Activated naive CD8-positive, alpha-beta T cell treated with anti-CD3 and anti-CD28 coated beads for 36 hours (primary cell): ENCODE results near the gene PLAC8L1. TPM values are rescaled to one million over a fixed set of nuclear protein-coding genes. Genes with fewer than 3 reads are reported as not detected.
"Not testable (repeated sequence)": the region's sequence is repeated elsewhere in the genome, so short reads cannot be mapped to it uniquely, and the experiment has no call there.

Experiments used
- DNase-seq: peaks from one replicate; pipeline ENCODE4 v3.0.0; 2021
- H3K27ac Mint-ChIP-seq: one replicate; pipeline ENCODE4 v1.8.0; 2022; ENCODE audit warnings: mild to moderate bottlenecking, moderate library complexity, mixed read lengths
- H3K27me3 Mint-ChIP-seq: one replicate; pipeline ENCODE4 v1.8.0; 2022; ENCODE audit warnings: mild to moderate bottlenecking, mixed read lengths
- H3K36me3 Mint-ChIP-seq: one replicate; pipeline ENCODE4 v1.8.0; 2021; ENCODE audit warnings: mild to moderate bottlenecking, mixed read lengths
- H3K4me1 Mint-ChIP-seq: one replicate; pipeline ENCODE4 v1.8.0; 2021; ENCODE audit warnings: mixed read lengths
- H3K4me3 Mint-ChIP-seq: one replicate; pipeline ENCODE4 v1.8.0; 2022; ENCODE audit warnings: mild to moderate bottlenecking, moderate library complexity, mixed read lengths
- H3K9me3 Mint-ChIP-seq: one replicate; pipeline ENCODE4 v1.8.0; 2022; ENCODE audit warnings: mixed read lengths
- total RNA-seq, 2 experiments: library from RNA; stranded (reverse); gene quantifications; one replicate each; pipeline ENCODE4 v1.2.3, GENCODE V29; 2021

The PLAC8L1 gene
- under 1 TPM in 1 of 2 experiments, not detected in 1; 0.36 TPM for total RNA-seq

GRCh38 chr5:146105477-146105876 is at the start of gene PLAC8L1:
PLAC8L1 (minus strand) TSS chr5:146105577; CDS start chr5:146104311, 1,266 bp downstream.
- Mint-ChIP-seq H3K4me1 (no peaks in the 10 kb centered on the region), H3K27me3 (no peaks in the 10 kb centered on the region), H3K27ac (no peak within 1 kb of the TSS), H3K9me3 (no peaks in the 10 kb centered on the region), H3K36me3 (peaks cover 13% of the 10 kb centered on the region), H3K4me3 (no peak within 1 kb of the TSS)
- DNase-seq, result no peak

DNA sequence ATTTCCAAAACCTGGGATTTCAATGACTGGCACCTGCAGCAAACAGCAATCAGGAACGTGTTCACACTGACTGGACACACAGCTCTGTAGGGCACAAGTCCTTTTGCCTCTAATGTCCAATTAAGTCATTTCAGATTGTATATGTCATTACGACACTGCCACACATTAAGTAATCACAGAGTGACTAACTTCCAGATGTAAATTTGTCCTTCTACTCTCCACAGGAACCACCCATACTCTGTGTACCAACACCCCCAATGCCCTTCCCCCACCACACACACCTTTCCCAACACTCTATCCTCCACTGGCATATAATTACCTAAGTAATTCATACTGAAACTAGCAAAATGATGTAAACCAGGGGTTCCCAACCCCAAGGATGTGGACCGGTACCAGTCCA is 46.6 kb upstream of the PLAC8L1 start:
- DNase-seq, result no peak
- no peak overlapping the region for H3K4me3 Mint-ChIP-seq
- H3K9me3 Mint-ChIP-seq, result no peaks in the 10 kb centered on the region
- peaks cover 35% of the 10 kb centered on the region for H3K36me3 Mint-ChIP-seq
- no peaks in the 10 kb centered on the region for H3K27me3 Mint-ChIP-seq
- peak overlapping the region; percentile 60 for H3K27ac Mint-ChIP-seq
- no peaks in the 10 kb centered on the region for H3K4me1 Mint-ChIP-seq

DNA sequence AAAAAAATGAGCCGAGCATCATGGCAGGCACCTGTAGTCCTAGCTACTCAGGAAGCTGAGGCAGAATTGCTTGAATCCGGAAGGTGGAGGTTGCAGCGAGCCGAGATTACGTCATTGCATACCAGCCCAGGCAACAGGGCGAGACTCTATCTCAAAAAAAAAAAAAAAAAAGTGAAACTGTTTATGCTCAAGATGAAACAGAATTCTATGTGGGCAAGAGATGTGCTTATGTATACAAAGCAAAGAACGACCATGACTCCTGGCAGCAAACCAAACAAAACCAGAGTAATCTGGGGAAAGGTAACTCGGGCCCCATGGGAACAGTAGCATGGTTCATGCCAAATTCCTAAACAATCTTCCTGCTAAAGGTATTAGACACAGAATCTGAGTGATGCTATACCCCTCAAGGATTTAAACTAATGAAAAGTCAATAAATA is 32.6 kb upstream of the PLAC8L1 start:
- no peak for DNase-seq
- Mint-ChIP-seq H3K9me3 (no peaks in the 10 kb centered on the region), H3K27me3 (no peaks in the 10 kb centered on the region), H3K27ac (no peak overlapping the region), H3K4me1 (no peaks in the 10 kb centered on the region), H3K4me3 (no peak overlapping the region), H3K36me3 (peaks cover 25% of the 10 kb centered on the region)

GRCh38 chr5:146130440-146131045 is 25.2 kb upstream of the PLAC8L1 start:
- Mint-ChIP-seq H3K36me3 (peaks cover 20% of the 10 kb centered on the region), H3K9me3 (no peaks in the 10 kb centered on the region), H3K27ac (no peak overlapping the region), H3K27me3 (no peaks in the 10 kb centered on the region), H3K4me3 (no peak overlapping the region), H3K4me1 (no peaks in the 10 kb centered on the region)
- no peak for DNase-seq

GRCh38 chr5:146126068-146126467 is 20.7 kb upstream of the PLAC8L1 start:
- H3K36me3 Mint-ChIP-seq, result peaks cover 30% of the 10 kb centered on the region
- no peak overlapping the region for H3K4me3 Mint-ChIP-seq
- H3K9me3 Mint-ChIP-seq, result no peaks in the 10 kb centered on the region
- H3K27ac Mint-ChIP-seq, result no peak overlapping the region
- DNase-seq, result no peak
- H3K4me1 Mint-ChIP-seq, result no peaks in the 10 kb centered on the region
- no peaks in the 10 kb centered on the region for H3K27me3 Mint-ChIP-seq

- DNase-seq, result no peak
- no peak overlapping the region for H3K27ac Mint-ChIP-seq
- peaks cover 38% of the 10 kb centered on the region for H3K36me3 Mint-ChIP-seq
- H3K4me3 Mint-ChIP-seq, result no peak overlapping the region
- H3K9me3 Mint-ChIP-seq, result no peaks in the 10 kb centered on the region
- no peaks in the 10 kb centered on the region for H3K4me1 Mint-ChIP-seq
- no peaks in the 10 kb centered on the region for H3K27me3 Mint-ChIP-seq
These were observed 19.2 kb upstream of the PLAC8L1 start for GRCh38 chr5:146124580-146124979.

GRCh38 chr5:146121451-146121850 is 16.1 kb upstream of the PLAC8L1 start:
- peaks cover 44% of the 10 kb centered on the region for H3K36me3 Mint-ChIP-seq
- H3K9me3 Mint-ChIP-seq, H3K4me3 Mint-ChIP-seq, H3K27ac Mint-ChIP-seq, H3K4me1 Mint-ChIP-seq, DNase-seq, H3K27me3 Mint-ChIP-seq: not testable (repeated sequence)

- Mint-ChIP-seq H3K36me3 (peaks cover 39% of the 10 kb centered on the region), H3K27me3 (no peaks in the 10 kb centered on the region), H3K27ac (no peak overlapping the region), H3K4me1 (no peaks in the 10 kb centered on the region), H3K4me3 (no peak overlapping the region), H3K9me3 (no peaks in the 10 kb centered on the region)
- DNase-seq, result no peak
These were observed 12.9 kb upstream of the PLAC8L1 start for GRCh38 chr5:146118322-146118721.

DNA sequence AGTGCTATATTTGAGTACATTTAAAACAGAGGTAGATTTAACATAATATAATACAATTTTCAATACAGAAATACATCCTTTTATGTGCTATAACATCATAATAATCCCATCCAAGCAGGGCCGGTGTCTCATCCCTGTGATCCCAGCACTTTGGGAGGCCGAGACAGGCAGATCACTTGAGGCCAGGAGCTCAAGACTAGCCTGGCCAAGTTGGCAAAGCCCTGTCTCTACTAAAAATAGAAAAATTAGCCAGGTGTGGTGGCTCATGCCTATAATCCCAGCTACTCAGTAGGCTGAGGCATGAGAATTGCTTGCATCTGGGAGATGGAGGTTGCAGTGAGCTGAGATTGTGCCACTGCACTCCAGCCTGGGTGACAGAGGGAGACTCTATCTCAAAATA is 11.8 kb upstream of the PLAC8L1 start:
- H3K9me3 Mint-ChIP-seq, H3K4me3 Mint-ChIP-seq, H3K27me3 Mint-ChIP-seq, H3K4me1 Mint-ChIP-seq, DNase-seq, H3K27ac Mint-ChIP-seq: not testable (repeated sequence)
- H3K36me3 Mint-ChIP-seq, result peaks cover 35% of the 10 kb centered on the region

- Mint-ChIP-seq H3K27me3 (no peaks in the 10 kb centered on the region), H3K36me3 (peaks cover 30% of the 10 kb centered on the region), H3K4me3 (no peak overlapping the region), H3K4me1 (no peaks in the 10 kb centered on the region), H3K9me3 (no peaks in the 10 kb centered on the region), H3K27ac (no peak overlapping the region)
- DNase-seq, result no peak
These were observed 11.0 kb upstream of the PLAC8L1 start for GRCh38 chr5:146116361-146116760.

DNA sequence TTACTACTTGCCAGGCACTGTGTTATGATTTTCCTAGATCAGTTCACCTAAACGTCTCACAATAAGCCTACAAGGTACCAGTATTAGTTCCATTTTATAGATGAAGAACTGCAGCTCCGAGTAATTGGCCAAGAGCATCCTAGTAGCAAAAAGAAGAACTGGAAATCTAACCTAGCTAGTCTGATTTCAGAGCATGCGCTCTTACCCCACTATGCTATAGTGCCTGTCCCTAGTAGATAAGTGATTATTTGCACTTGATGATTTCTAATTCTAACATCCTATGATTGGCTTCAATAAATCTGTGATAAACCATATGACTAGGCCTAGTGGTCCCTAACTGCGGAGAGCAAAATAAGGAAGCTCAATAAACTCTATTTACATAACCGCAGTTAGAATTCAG is 7.1 kb upstream of the PLAC8L1 start:
- no peaks in the 10 kb centered on the region for H3K9me3 Mint-ChIP-seq
- peaks cover 9% of the 10 kb centered on the region for H3K36me3 Mint-ChIP-seq
- H3K27ac Mint-ChIP-seq, result no peak overlapping the region
- no peaks in the 10 kb centered on the region for H3K27me3 Mint-ChIP-seq
- H3K4me3 Mint-ChIP-seq, result no peak overlapping the region
- H3K4me1 Mint-ChIP-seq, result no peaks in the 10 kb centered on the region
- no peak for DNase-seq

GRCh38 chr5:146111409-146111808 is 6.0 kb upstream of the PLAC8L1 start:
- DNase-seq, result no peak
- H3K27me3 Mint-ChIP-seq, result no peaks in the 10 kb centered on the region
- H3K36me3 Mint-ChIP-seq, result peaks cover 9% of the 10 kb centered on the region
- no peaks in the 10 kb centered on the region for H3K4me1 Mint-ChIP-seq
- H3K9me3 Mint-ChIP-seq, result no peaks in the 10 kb centered on the region
- H3K27ac Mint-ChIP-seq, result no peak overlapping the region
- no peak overlapping the region for H3K4me3 Mint-ChIP-seq

GRCh38 chr5:146109379-146109778 is 4.0 kb upstream of the PLAC8L1 start:
- Mint-ChIP-seq H3K36me3 (peaks cover 14% of the 10 kb centered on the region), H3K4me1 (no peaks in the 10 kb centered on the region), H3K4me3 (no peak overlapping the region), H3K27ac (no peak overlapping the region), H3K27me3 (no peaks in the 10 kb centered on the region), H3K9me3 (no peaks in the 10 kb centered on the region)
- DNase-seq, result no peak

DNA sequence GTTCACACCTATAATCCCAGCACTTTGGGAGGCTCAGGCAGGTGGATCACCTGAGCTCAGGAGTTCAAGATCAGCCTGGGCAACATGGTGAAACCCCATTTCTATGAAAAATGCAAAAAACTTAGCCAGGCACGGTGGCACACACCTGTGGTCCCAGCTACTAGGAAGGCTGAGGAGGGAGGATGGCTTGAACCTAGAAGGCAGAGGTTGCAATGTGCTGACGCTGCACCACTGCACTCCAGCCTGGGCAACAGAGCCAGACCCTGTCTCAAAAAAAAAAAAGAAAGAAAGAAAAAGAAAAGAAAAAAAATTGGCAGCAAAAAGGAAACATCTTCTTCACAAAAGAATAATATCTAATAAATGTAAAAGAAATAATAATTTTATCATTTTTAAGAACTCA is 3.5 kb upstream of the PLAC8L1 start:
- H3K27ac Mint-ChIP-seq, H3K4me1 Mint-ChIP-seq, DNase-seq: not testable (repeated sequence)

DNA sequence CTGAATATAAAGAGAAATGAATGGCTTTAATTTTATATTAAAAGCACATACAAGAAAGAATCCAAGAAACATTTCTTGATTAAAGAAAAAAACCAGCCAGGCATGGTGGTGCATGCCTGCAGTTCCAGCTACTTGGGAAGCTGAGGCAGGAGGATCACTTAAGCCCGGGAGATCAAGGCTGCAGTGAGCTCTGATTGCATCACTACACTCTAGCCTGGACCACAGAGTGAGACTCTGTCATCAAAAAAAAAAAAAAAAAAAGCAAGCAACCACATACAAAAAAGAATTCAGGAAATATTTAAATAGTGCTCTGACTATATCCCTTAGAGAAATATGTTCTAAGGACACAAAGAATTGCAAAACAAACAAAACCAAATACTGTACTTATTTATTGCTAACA is 2.5 kb upstream of the PLAC8L1 start:
- no peak for DNase-seq
- H3K27ac Mint-ChIP-seq, result no peak overlapping the region
- H3K27me3 Mint-ChIP-seq, result no peaks in the 10 kb centered on the region
- H3K4me3 Mint-ChIP-seq, result no peak overlapping the region
- H3K9me3 Mint-ChIP-seq, result no peaks in the 10 kb centered on the region
- peaks cover 17% of the 10 kb centered on the region for H3K36me3 Mint-ChIP-seq
- no peaks in the 10 kb centered on the region for H3K4me1 Mint-ChIP-seq

More for the DNA sequence above, 3.5 kb upstream of the PLAC8L1 start:
- peaks cover 16% of the 10 kb centered on the region for H3K36me3 Mint-ChIP-seq
- H3K4me3 Mint-ChIP-seq, H3K9me3 Mint-ChIP-seq, H3K27me3 Mint-ChIP-seq: not testable (repeated sequence)

DNA sequence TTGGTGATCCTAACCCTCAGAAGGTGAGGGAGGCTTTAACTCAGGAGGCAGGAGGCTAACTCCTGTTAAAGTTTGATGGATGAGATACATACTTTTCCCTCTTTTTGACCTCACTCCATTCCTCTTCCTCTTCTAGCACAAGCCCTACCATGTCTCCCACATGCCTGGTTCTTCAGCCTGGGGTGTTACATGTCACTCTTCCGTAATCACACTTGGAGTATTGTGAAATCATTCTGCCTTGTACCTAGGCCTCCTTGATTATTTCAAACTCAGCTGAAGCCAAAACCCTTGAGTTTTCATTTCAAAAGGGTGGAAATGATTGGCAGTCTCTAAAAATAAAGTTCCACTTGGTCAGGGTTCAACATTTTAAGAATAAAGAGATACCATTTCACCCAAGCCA is 1.8 kb downstream of the PLAC8L1 start:
- H3K9me3 Mint-ChIP-seq, result no peaks in the 10 kb centered on the region
- H3K27me3 Mint-ChIP-seq, result no peaks in the 10 kb centered on the region
- H3K4me3 Mint-ChIP-seq, result no peak overlapping the region
- peaks cover 13% of the 10 kb centered on the region for H3K36me3 Mint-ChIP-seq
- H3K27ac Mint-ChIP-seq, result no peak overlapping the region
- H3K4me1 Mint-ChIP-seq, result no peaks in the 10 kb centered on the region
- DNase-seq, result no peak
